HepG2 (cell line): ENCODE data around the gene SHLD1. TPM values are rescaled to one million over a fixed set of nuclear protein-coding genes. Genes with fewer than 3 reads are reported as not detected.
A peak's percentile ranks its signal among the peaks of the same experiment; 100 is the strongest.

Experiments used
- ATAD3A ChIP-seq: sonication (generic); formaldehyde crosslinking; IDR thresholded peaks from 2 replicates; pipeline ENCODE4 v1.4.0; 2020; ENCODE audit warnings: missing genetic modification reagents
- HMG20A ChIP-seq: IDR thresholded peaks from 2 replicates; pipeline ENCODE4 v1.6.1; 2016; ENCODE audit warnings: borderline replicate concordance
- KLF9 ChIP-seq: IDR thresholded peaks from 2 replicates; pipeline ENCODE4 v1.6.1; 2016; ENCODE audit warnings: low read depth
- MEIS2 ChIP-seq: sonication (generic); formaldehyde crosslinking; IDR thresholded peaks from 2 replicates; pipeline ENCODE4 v1.9.0; 2021; ENCODE audit warnings: mild to moderate bottlenecking, missing genetic modification reagents
- NR1H2 ChIP-seq: sonication (generic); formaldehyde crosslinking; IDR thresholded peaks from 2 replicates; pipeline ENCODE4 v1.8.1; 2022; ENCODE audit warnings: low read depth, missing genetic modification reagents, borderline replicate concordance
- NR2C2 ChIP-seq: sonication (generic); formaldehyde crosslinking; IDR thresholded peaks from 2 replicates; pipeline ENCODE4 v1.4.0; 2020; ENCODE audit warnings: missing genetic modification reagents, mild to moderate bottlenecking, moderate library complexity, borderline replicate concordance
- RARG ChIP-seq: sonication (generic); formaldehyde crosslinking; IDR thresholded peaks from 2 replicates; pipeline ENCODE4 v1.4.0; 2020; ENCODE audit warnings: low read depth, mild to moderate bottlenecking, missing genetic modification reagents
- SALL2 ChIP-seq: sonication (generic); formaldehyde crosslinking; IDR thresholded peaks from 2 replicates; pipeline ENCODE4 v1.8.1; 2023; ENCODE audit warnings: mild to moderate bottlenecking, missing genetic modification reagents, inconsistent platforms
- SETDB1 ChIP-seq: sonication (generic); formaldehyde crosslinking; IDR thresholded peaks from 2 replicates; pipeline ENCODE4 v1.5.1; 2020; ENCODE audit warnings: missing genetic modification reagents, mild to moderate bottlenecking, borderline replicate concordance
- ZFP37 ChIP-seq: sonication (generic); formaldehyde crosslinking; IDR thresholded peaks from 2 replicates; pipeline ENCODE4 v1.4.0; 2020; ENCODE audit warnings: missing genetic modification reagents, borderline replicate concordance
- ZNF276 ChIP-seq: sonication (generic); formaldehyde crosslinking; IDR thresholded peaks from 2 replicates; pipeline ENCODE4 v1.4.0; 2020; ENCODE audit warnings: mild to moderate bottlenecking, low read depth, missing genetic modification reagents
- ZNF598 ChIP-seq: sonication (generic); formaldehyde crosslinking; IDR thresholded peaks from 2 replicates; pipeline ENCODE4 v1.5.1; 2020; ENCODE audit warnings: mild to moderate bottlenecking, missing genetic modification reagents, borderline replicate concordance
- polyA plus RNA-seq, 8 experiments: library from polyadenylated mRNA; depleted of rRNA in 3 of 8; stranded (reverse) in 7 of 8; unstranded in 1 of 8; fragments of >200 nt; fragmentation: Illumina TruSeq in 4 of 8; extraction: Trizol in 4 of 8; gene quantifications; 2 replicates each; pipeline versions ENCODE4 v1.2.1 to v1.2.3, GENCODE V29; 2011 to 2016; ENCODE audit warnings: low read depth in 4 of 8, missing spikeins in 1 of 8, mixed read lengths in 1 of 8; ENCODE audit not compliant: insufficient read depth in 1 of 8
- total RNA-seq, 5 experiments: library from RNA; depleted of rRNA; stranded (reverse); fragments of >200 nt; fragmentation: Illumina TruSeq; extraction: Trizol; gene quantifications; 2 replicates each; pipeline ENCODE4 v1.2.3, GENCODE V29; 2016; ENCODE audit warnings: low read depth in 1 of 5
- TF ChIP-seq, protein P1 (sequence below): sonication (generic); formaldehyde crosslinking; IDR thresholded peaks from 2 replicates; pipeline ENCODE4 v1.4.0; 2020; ENCODE audit warnings: mild to moderate bottlenecking, missing genetic modification reagents
- TF ChIP-seq, protein P2 (sequence below): sonication (generic); formaldehyde crosslinking; IDR thresholded peaks from 2 replicates; pipeline ENCODE4 v1.4.0; 2020; ENCODE audit warnings: low read depth, missing genetic modification reagents

Gene SHLD1
- total and polyA plus RNA-seq, 2 of the 13 experiments (the other 11 are each of a cell fraction or from before 2014, with no cell fraction given), result 8.9 to 10.0 TPM

- TF ChIP-seq HMG20A (peak; percentile 85; the same call in 1 of the 2 replicates), MEIS2 (CRISPR knock-in tag) (no peak; the same call in 1 of the 2 replicates), KLF9 (CRISPR knock-in tag) (0 out of 2 replicates have a peak, but pooled peaks have one; percentile 49), ATAD3A (CRISPR knock-in tag) (no peak), ZNF276 (peak; percentile 33; the same call in 1 of the 2 replicates), SALL2 (CRISPR knock-in tag) (peak; percentile 77; the same call in 1 of the 2 replicates), ZFP37 (CRISPR knock-in tag) (0 out of 2 replicates have a peak, but pooled peaks have one; percentile 35), SETDB1 (CRISPR knock-in tag) (no peak), RARG (CRISPR knock-in tag) (no peak), NR2C2 (CRISPR knock-in tag) (peak; percentile 84), NR1H2 (CRISPR knock-in tag) (no peak), ZNF598 (CRISPR knock-in tag) (peak; percentile 30; the same call in 1 of the 2 replicates)
- TF ChIP-seq, protein P1, sequence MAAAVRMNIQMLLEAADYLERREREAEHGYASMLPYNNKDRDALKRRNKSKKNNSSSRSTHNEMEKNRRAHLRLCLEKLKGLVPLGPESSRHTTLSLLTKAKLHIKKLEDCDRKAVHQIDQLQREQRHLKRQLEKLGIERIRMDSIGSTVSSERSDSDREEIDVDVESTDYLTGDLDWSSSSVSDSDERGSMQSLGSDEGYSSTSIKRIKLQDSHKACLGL (CRISPR knock-in tag), result no peak; the same call in 1 of the 2 replicates
- TF ChIP-seq, protein P2, sequence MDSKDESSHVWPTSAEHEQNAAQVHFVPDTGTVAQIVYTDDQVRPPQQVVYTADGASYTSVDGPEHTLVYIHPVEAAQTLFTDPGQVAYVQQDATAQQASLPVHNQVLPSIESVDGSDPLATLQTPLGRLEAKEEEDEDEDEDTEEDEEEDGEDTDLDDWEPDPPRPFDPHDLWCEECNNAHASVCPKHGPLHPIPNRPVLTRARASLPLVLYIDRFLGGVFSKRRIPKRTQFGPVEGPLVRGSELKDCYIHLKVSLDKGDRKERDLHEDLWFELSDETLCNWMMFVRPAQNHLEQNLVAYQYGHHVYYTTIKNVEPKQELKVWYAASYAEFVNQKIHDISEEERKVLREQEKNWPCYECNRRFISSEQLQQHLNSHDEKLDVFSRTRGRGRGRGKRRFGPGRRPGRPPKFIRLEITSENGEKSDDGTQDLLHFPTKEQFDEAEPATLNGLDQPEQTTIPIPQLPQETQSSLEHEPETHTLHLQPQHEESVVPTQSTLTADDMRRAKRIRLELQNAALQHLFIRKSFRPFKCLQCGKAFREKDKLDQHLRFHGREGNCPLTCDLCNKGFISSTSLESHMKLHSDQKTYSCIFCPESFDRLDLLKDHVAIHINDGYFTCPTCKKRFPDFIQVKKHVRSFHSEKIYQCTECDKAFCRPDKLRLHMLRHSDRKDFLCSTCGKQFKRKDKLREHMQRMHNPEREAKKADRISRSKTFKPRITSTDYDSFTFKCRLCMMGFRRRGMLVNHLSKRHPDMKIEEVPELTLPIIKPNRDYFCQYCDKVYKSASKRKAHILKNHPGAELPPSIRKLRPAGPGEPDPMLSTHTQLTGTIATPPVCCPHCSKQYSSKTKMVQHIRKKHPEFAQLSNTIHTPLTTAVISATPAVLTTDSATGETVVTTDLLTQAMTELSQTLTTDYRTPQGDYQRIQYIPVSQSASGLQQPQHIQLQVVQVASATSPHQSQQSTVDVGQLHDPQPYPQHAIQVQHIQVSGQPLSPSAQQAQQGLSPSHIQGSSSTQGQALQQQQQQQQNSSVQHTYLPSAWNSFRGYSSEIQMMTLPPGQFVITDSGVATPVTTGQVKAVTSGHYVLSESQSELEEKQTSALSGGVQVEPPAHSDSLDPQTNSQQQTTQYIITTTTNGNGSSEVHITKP (CRISPR knock-in tag), result peak; percentile 74
- TF ChIP-seq, all 625 proteins: peak for 272
Measured at GRCh38 chr20:5821627-5822215, 71.5 kb downstream of the SHLD1 start (continued).
